Measurements from ENCODE around the gene KCND2.

DNA sequence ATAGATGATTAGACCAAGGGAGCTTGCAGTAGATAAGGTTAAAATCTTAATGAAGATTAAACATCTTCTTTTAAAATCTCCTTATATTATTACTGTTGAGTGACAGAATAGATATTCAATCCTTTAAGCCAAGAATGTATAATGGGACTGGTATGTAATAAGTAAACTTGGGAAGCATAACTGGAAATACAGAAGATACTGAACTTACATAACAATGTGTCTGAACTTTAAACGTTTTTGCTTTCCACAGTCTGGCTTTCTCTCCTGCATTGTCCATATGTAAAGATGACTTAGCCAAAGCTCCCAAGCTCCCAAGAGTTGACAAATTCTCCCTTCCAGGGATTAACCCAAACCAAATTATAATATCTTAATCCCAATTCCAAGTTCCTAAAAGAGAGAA is 129.8 kb downstream of the KCND2 start:
- TF ChIP-seq, protein P1, sequence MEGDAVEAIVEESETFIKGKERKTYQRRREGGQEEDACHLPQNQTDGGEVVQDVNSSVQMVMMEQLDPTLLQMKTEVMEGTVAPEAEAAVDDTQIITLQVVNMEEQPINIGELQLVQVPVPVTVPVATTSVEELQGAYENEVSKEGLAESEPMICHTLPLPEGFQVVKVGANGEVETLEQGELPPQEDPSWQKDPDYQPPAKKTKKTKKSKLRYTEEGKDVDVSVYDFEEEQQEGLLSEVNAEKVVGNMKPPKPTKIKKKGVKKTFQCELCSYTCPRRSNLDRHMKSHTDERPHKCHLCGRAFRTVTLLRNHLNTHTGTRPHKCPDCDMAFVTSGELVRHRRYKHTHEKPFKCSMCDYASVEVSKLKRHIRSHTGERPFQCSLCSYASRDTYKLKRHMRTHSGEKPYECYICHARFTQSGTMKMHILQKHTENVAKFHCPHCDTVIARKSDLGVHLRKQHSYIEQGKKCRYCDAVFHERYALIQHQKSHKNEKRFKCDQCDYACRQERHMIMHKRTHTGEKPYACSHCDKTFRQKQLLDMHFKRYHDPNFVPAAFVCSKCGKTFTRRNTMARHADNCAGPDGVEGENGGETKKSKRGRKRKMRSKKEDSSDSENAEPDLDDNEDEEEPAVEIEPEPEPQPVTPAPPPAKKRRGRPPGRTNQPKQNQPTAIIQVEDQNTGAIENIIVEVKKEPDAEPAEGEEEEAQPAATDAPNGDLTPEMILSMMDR (IDR thresholded peaks at IDR 0.05): no peak
- TF ChIP-seq POLR2A (IDR thresholded peaks at IDR 0.05): no peak

All from thyroid gland (tissue), 4 donors.